GM04503 (cell line): ENCODE data around the gene PTTG2.
"Not testable (repeated sequence)": the region's sequence is repeated elsewhere in the genome, so short reads cannot be mapped to it uniquely, and the experiment has no call there.

Source experiments
- DNase-seq: peaks from one replicate; pipeline ENCODE4 v3.0.0-alpha.2; 2012; ENCODE audit warnings: low read depth

The PTTG2 gene

GRCh38 chr4:37960098-37960497 is at the start of gene PTTG2:
Gene PTTG2 (plus strand): TSS chr4:37960398. CDS start chr4:37960435, 37 bp downstream.
- no peak for DNase-seq

GRCh38 chr4:37914539-37914938 is 45.7 kb upstream of the PTTG2 start:
- no peak for DNase-seq

GRCh38 chr4:37917388-37917787 is 42.8 kb upstream of the PTTG2 start:
- no peak for DNase-seq

GRCh38 chr4:37918653-37919052 is 41.5 kb upstream of the PTTG2 start:
- no peak for DNase-seq

GRCh38 chr4:37922328-37922727 is 37.9 kb upstream of the PTTG2 start:
- DNase-seq, result no peak

- DNase-seq, result not testable (repeated sequence)
Measured at GRCh38 chr4:37923089-37923488, 37.1 kb upstream of the PTTG2 start.

GRCh38 chr4:37924946-37925345 is 35.3 kb upstream of the PTTG2 start:
- DNase-seq, result no peak

GRCh38 chr4:37927434-37927833 is 32.8 kb upstream of the PTTG2 start:
- DNase-seq, result no peak

- peak; percentile 16 for DNase-seq
Measured at GRCh38 chr4:37928426-37929416, 31.5 kb upstream of the PTTG2 start.

- no peak for DNase-seq
Measured at GRCh38 chr4:37934096-37934495, 26.1 kb upstream of the PTTG2 start.

- DNase-seq, result no peak
Measured at GRCh38 chr4:37934609-37935008, 25.6 kb upstream of the PTTG2 start.

GRCh38 chr4:37935026-37935425 is 25.2 kb upstream of the PTTG2 start:
- no peak for DNase-seq

GRCh38 chr4:37936889-37937498 is 23.2 kb upstream of the PTTG2 start:
- no peak for DNase-seq

- no peak for DNase-seq
Measured at GRCh38 chr4:37938208-37938607, 22.0 kb upstream of the PTTG2 start.

GRCh38 chr4:37946503-37947179 is 13.6 kb upstream of the PTTG2 start:
- DNase-seq, result no peak

- no peak for DNase-seq
Measured at GRCh38 chr4:37948542-37948941, 11.7 kb upstream of the PTTG2 start.

GRCh38 chr4:37949636-37950426 is 10.4 kb upstream of the PTTG2 start:
- no peak for DNase-seq

- DNase-seq, result no peak
Measured at GRCh38 chr4:37951461-37952352, 8.5 kb upstream of the PTTG2 start.

GRCh38 chr4:37953156-37953555 is 7.0 kb upstream of the PTTG2 start:
- DNase-seq, result no peak

GRCh38 chr4:37953620-37954293 is 6.4 kb upstream of the PTTG2 start:
- no peak for DNase-seq
